Activated naive CD4-positive, alpha-beta T cell treated with Interleukin-2 at 50 U/mL for 16 hours (primary cell): ENCODE results near the gene C1orf122.

Experiments used
- DNase-seq: peaks from one replicate; pipeline ENCODE4 v3.0.0-alpha.2; 2020

The C1orf122 gene

GRCh38 chr1:37802439-37802838, 5.2 kb upstream of the C1orf122 start:
- no peak for DNase-seq

GRCh38 chr1:37807220-37807554, 403 bp upstream of the C1orf122 start:
- no peak for DNase-seq

GRCh38 chr1:37808369-37809319, 1.1 kb downstream of the C1orf122 start:
- peak; percentile 49 for DNase-seq

- no peak for DNase-seq
These were observed 2.4 kb downstream of the C1orf122 start for GRCh38 chr1:37809942-37810341.

GRCh38 chr1:37811027-37811655, 3.6 kb downstream of the C1orf122 start:
- DNase-seq: peak; percentile 70

GRCh38 chr1:37813529-37814145, 6.0 kb downstream of the C1orf122 start:
- DNase-seq: no peak

- DNase-seq: no peak
These were observed 6.7 kb downstream of the C1orf122 start for GRCh38 chr1:37814252-37814651.

- no peak for DNase-seq
These were observed 9.9 kb downstream of the C1orf122 start for GRCh38 chr1:37817481-37817880.

- DNase-seq: no peak
These were observed 13.9 kb downstream of the C1orf122 start for GRCh38 chr1:37821481-37821880.

GRCh38 chr1:37822906-37823815, 15.6 kb downstream of the C1orf122 start:
- peak; percentile 10 for DNase-seq

GRCh38 chr1:37824001-37824400, 16.4 kb downstream of the C1orf122 start:
- DNase-seq: no peak

- no peak for DNase-seq
These were observed 17.9 kb downstream of the C1orf122 start for GRCh38 chr1:37825506-37825905.

GRCh38 chr1:37828410-37829074, 21.0 kb downstream of the C1orf122 start:
- no peak for DNase-seq

GRCh38 chr1:37831109-37831508, 23.5 kb downstream of the C1orf122 start:
- no peak for DNase-seq

- no peak for DNase-seq
These were observed 24.2 kb downstream of the C1orf122 start for GRCh38 chr1:37831809-37832208.

GRCh38 chr1:37836788-37837187, 29.2 kb downstream of the C1orf122 start:
- DNase-seq: no peak

GRCh38 chr1:37839676-37840075, 32.1 kb downstream of the C1orf122 start:
- DNase-seq: no peak

- DNase-seq: no peak
These were observed 33.1 kb downstream of the C1orf122 start for GRCh38 chr1:37840711-37841110.

GRCh38 chr1:37841652-37842051, 34.1 kb downstream of the C1orf122 start:
- no peak for DNase-seq

- DNase-seq: no peak
These were observed 36.9 kb downstream of the C1orf122 start for GRCh38 chr1:37844536-37844935.

GRCh38 chr1:37845049-37845646, 37.6 kb downstream of the C1orf122 start:
- no peak for DNase-seq

GRCh38 chr1:37845786-37846185, 38.2 kb downstream of the C1orf122 start:
- DNase-seq: no peak
